ENCODE measurements around the gene KNOP1.
"Not testable (repeated sequence)": the region's sequence is repeated elsewhere in the genome, so short reads cannot be mapped to it uniquely, and the experiment has no call there.

Gene KNOP1

DNA sequence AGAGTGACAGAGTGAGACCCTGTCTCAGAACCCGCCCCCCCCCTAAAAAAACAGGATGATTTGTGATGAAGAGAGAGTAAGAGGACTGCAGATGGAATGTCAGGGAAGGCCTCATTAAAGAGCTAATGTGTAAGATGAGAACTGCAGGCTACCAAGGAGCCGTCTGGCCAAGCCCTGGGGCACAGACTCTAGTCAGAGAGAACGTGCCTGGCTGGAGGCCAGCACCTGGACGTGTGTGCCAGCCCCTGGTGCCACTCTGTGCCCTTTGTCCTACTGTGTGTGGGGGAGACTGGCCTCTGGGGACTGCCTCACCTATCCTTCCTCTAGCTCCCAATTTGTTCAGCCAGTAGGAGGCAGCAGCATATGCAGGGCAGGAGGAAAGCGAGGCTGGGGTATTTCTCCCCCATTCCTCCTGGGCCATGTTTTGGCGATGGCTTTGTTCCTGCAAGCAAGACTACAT is 37.1 kb downstream of the KNOP1 start:
- no peak for DNase-seq

GRCh38 chr16:19679281-19679680 is 38.7 kb downstream of the KNOP1 start:
- not testable (repeated sequence) for DNase-seq

- DNase-seq, result no peak
Measured at GRCh38 chr16:19678804-19679203, 39.2 kb downstream of the KNOP1 start.

DNA sequence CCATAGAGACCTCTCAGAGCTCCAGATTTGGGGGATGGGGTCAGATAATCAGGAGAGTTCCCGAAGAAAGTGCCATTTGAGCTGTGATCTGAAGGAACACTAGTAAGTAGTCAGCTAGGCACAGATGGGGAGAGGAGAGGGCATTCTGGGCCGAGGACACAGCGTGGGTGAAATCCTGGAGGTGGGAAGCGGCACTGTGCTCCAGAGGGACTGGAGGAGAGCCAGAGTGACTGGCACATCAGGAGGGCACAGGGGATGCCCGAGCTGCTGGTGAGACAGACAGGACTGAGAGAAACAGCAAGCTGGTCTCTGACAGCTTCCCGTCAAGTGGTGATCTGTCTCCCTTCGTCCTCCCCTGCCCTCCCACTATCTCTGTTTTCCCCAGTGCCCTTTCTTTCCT is 40.6 kb downstream of the KNOP1 start:
- DNase-seq, result no peak

DNA sequence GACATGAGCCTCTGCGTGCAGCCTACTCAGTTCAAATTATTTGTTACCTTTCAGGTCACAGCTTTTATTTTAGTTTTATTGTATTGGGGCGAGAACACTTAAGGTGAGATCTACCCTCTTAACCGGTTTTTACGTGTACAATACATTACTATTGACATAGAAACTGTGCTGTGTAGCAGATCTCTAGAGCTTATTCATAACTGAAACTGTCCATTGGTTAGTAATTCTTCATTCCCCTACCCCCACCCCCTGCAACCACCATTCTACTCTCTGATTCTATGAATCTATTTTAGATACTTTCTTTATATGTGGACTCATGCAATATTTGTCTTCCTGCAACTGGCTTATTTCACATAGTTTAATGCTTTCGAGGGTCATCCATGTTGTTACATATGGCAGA is 43.5 kb downstream of the KNOP1 start:
- DNase-seq, result no peak

DNA sequence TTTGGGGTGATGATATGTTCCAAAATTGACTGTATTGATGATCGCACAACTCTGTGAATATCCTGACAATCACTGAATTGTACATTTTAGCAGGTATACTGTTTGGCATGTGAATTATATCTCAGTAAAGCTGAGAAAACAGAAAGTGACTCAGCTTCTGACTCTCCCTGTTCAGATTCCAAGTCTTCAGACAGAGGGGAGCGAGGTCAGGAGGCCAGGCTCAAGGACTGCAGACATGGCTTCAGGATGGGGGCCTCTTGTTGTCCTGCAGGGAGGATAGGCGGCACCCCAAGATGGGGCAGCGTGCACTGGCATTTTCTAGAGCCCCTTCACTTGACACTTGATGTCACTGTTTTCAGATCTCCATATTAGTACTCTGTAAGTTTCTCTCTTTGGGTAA is 45.6 kb downstream of the KNOP1 start:
- no peak for DNase-seq

DNA sequence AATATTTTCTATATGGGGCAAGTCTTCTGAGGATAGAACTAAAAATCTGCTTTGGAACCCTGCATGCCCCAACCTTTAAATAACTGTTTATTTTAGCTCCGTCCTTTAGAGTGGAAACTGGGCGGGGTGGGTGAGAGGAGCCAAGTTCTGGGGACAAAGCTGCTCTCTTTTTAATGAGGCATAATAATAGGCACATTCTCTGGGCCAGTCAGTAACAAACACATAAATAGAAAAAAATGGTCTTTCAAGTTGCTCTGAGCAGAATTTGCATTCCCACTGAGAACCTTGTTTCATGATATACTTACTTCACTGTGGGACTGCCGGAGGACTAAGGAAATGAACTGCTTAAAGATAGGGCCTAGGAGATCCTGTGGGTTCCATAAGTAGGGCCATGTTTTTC is 51.5 kb downstream of the KNOP1 start:
- no peak for DNase-seq

DNA sequence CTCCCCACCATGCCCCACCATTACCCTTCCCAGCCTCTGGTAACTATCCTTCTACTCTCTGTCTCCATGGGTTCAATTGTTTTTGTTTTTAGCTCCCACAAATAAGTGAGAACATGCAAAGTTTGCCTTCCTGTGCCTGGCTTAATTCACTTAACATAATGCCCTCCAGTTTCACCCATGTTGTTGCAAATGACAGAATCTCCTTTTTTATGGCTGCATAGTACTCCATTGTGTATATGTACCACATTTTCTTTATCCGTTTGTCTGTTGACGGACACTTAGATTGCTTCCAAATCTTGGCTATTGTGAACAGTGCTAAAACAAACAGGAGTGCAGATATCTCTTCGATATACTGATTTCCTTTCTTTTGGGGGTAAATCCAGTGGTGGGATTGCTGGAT is 52.7 kb downstream of the KNOP1 start:
- DNase-seq, result not testable (repeated sequence)

DNA sequence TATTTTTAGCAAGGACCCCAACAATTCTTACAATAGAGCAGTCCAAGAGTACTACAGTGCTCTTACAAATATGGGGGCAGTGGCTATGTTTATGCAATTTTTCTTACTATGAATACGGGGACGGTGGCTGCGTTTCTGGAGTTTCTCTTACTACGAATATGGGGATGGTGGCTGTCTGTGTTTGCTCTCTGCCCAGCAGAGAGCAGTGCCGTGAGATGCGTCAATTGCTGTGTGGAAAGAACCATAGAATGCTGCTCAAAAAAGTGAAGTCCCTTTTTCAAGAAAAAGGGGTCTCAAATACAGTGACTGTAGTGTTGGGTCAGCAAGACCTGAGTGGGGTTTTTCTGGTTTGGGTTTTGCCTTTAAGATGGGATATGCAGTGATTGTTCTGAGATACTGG is 53.9 kb downstream of the KNOP1 start:
- no peak for DNase-seq

DNA sequence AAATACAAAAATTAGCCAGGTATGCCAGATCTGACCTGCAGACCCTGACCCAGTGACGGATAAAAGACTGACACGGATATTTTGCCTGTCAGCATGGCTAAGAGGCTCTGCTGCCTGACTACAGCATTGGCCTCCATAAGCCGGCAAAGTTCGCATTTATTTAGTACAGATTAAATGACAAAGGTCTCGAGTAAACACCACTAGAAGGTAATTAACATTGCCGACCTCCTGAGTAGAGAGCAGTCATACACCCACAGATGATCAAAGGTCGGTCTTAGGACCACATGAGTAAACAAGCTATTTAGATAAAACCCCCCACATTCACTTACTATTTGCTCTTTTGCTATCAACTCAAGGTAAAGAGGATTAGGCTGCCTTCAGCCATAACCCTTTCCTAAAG is 55.7 kb downstream of the KNOP1 start:
- no peak for DNase-seq

DNA sequence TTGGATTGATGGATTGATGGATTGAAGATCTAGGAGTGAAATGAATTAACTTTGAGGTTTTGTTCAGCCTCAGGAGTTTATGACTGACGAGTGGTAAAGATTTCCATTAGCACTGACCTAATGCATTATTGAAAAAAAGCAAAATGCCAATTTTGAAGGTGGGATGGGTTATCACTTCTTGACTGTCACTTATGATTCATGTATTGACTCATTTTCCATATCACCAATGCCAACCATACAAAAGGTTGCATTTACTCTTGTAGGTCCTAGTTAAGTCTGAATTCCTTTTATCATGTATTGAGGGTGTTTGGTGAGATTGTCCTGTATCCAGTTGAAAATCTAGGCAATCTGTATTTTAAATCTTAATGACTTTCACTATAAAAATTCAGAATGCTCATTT is 57.6 kb downstream of the KNOP1 start:
- DNase-seq, result no peak

DNA sequence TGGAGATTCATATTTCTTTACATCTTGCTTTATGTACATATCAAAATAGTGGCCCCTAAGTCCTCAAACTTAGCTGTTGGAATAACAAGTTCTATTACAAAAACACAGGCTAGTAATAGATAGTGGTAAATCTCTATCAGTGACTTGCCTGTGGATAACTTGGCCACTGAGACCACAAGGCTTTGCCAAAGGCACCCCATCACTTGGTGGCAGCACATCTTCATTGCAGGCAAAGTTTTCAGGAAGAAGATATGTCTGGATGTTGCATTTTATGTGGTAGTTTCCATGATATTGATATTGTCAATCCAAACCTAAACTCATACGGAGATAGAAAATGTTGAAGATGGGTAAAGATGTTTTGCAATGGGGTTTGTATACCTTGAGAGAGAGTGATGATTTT is 58.5 kb downstream of the KNOP1 start:
- no peak for DNase-seq

- no peak for DNase-seq
Measured at GRCh38 chr16:19657831-19658230, 60.2 kb downstream of the KNOP1 start.

GRCh38 chr16:19655242-19655777 is 62.7 kb downstream of the KNOP1 start:
- DNase-seq, result no peak

GRCh38 chr16:19654147-19654546 is 63.9 kb downstream of the KNOP1 start:
- DNase-seq, result no peak
